Skin of body (tissue), 2 donors: ENCODE data around the gene AFF3. TPM values are rescaled to one million over a fixed set of nuclear protein-coding genes. Genes with fewer than 3 reads are reported as not detected.

Experiments
- DNase-seq: peaks from one replicate; lab custom pipeline; 2025; lab: John Stamatoyannopoulos, UW
- total RNA-seq: library from RNA; depleted of rRNA; stranded (reverse); fragments of >200 nt; gene quantifications from one replicate; pipeline ENCODE4 v1.2.3, GENCODE V29; 2014

Gene AFF3
- total RNA-seq, 1 donor from 2014 or later = 8.1 TPM

DNA sequence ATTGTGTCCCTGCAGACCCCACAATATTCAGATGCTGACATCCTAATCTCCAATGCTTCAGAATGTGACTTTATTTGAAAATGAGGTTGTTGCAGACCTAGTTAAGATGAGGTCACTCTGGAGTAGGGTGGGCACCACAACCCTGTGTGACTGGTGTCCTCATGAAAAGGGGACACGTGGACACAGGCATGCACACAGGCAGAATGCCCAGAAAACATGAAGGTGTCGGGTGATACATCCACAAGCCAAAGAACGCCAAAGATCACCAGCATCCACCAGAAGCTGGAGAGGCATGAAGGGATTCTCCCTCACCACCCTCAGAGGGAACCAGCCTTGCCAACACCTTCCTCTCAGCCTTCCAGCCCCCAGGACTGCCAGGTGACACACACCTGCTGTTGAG, 69.3 kb downstream of the AFF3 start:
- no peak for DNase-seq

DNA sequence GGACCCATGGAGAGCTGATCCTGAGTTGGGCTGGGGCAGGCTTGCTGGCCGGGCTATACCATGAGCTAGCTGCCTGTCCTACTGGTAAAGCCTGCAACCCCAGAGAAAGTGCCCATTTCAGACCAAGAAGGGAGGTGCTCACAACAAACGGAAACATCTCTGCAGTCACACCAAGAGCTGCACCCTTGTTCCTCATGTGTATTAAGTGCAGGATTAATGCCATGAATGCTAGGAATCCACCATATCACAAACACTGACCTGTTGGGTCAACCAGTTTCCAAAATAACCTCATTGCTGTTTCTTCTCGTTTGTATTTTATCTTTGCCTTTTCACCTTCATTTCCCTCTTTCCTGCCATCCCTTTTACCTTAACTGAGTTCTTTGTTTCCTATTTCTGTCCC, 69.9 kb downstream of the AFF3 start:
- no peak for DNase-seq

DNA sequence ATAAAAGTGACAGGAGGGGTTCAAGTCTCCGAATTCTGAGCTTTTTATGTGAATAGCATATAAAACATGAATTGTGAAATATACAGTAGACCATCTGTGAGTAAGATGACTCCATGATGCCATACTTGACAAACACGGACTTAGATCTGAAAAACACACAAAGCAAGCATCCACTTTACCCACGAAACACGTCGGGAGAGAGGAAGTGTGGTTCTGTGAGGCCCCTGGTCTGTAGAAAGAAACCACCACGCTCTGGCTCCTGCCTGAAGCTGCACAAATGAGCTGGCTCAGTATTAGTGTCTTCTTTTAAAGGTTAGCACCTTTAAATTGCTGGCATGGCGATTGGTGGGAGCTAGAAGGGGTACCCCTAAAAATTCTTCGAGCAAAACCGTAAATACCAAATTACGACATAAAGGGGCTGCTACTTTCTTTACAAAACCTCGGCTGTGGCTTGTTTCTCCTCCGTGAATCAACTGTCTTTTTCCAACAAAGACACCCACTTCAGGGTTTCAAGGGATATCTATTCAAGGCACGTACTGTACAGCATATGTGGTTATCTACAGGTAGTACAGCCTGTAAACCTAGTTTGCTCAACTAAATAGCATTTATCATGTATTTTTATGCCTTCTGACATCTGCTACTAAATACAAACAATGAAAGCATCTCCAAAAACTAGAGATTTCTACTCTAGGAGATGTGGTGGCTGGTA, 70.9 kb downstream of the AFF3 start:
- no peak for DNase-seq

DNA sequence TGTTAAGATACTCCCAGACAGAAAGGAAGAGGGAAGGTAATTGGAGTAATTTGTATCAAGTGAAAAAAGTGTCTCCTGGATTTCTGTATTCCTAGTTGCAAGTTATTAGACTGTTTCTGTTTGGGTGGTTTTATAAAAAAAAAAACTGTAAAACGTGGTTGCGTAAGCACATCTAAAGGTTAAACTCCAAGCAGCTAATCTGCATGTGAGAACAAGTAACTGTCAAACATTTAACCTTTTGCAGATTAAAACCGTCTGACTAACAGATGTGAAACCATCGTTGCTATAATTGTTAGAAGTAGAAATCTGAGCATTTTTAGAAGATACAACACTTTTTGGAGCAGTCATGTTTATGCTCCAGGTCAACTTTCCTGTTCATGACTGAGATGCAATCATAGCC, 72.3 kb downstream of the AFF3 start:
- DNase-seq = no peak

DNA sequence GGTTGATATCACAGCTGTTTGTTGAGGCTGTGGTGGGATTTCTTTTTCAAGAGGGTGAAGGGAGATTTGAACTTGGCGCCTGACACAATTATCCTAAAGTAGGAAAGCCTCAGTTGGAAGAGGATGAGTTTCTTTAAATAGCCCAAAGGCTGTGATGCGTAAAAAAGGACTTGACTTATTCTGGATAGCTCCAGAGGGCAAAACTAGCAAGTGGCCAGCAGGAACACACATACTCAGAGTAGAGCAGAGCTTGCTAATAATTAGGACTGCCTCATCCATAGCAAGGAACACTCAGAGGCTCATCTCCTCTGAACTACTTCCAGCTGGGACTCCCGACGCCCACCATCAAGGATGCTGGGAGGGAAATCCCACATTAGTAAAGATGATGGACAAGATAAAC, 74.0 kb downstream of the AFF3 start:
- no peak for DNase-seq

DNA sequence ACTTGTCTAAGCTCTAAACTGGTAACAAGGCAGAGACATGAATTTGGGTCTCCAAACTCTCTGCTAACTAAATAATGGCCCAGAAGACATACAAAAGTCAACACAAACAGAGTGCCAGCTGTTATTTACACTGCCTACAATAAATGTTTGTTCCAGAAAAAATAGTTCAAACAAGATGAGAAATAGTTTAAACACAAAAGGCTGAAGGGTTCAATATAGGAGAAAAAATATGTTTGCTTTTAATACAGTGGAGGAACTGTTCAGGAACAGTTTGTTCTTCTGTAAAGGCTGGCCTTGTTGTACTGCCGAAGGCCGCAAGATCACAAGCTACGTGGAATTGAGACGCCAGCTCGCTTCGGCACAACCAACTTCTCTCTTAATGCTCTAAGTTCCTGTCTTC, 74.6 kb downstream of the AFF3 start:
- no peak for DNase-seq

DNA sequence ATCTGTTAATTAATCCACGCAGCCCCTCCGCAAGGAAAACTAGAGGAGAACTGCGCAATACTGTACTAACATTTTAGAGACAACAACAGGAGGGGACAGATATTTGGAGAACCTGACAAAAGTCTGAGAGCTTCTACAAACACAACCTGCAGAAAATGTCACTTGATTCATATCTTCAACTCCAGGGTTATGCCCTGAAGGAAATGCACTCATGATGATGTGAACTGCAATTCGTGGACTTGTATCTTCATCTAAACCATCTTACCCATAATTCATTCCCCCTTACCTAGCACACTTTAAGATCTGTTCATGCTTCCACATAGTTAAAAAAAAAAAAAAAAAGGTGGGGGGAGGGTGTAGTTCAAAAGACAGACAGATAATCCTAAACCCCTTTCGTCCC, 75.5 kb downstream of the AFF3 start:
- no peak for DNase-seq

DNA sequence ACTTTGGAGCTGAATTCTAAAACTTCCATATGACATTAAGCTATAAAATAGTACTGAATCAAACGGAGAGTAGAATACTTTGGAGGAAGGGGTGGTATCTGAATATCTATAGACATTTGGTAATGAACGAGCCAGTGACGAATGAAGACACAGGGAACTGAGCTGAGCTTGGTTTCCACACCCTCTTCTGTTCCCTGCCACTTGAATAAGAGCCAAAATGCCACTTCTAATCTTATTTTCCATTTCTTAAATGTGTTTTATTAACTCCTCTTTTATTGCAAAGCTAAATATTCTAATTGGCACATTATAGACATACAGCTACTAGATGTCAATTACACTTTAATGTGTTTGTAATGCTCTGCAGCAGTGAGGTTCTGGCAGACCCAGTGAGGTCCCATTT, 76.1 kb downstream of the AFF3 start:
- DNase-seq = no peak

DNA sequence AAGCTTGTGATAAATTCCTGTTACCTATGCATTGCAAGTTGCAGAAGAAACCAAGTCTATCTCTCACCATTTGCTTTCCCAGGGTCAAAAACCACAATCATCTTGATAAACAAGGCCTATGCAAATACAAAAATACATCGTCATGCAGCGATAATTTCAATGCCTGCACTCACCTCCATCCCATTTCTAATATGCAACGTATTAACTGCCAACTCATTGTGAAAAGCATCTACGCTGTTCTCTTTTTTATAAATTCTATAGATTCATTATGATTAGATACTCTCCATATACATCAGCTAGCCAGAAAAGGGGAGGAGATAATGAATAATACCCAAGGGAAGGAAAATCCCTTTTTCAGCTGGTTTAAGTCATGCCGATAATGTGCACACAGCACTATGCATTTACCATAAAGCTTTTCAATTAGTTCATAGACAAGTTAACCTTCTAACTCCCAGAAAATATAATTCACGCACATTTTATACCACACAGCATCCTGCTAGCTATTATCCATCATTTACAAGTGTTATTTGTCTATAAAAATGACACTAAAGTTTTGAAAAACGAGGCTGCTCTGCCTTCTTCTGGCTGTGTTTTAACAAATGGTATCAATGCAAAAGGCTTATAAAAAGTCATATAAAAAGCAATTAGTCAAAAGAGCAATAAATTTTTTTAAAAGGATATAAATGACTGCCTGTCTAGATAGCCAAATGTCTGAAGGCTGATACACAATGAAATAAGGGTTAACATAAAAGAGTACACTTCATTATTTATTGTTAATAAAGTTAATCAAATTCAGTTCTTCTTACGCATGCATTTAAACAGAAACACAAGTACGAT, 77.6 kb downstream of the AFF3 start:
- no peak for DNase-seq

DNA sequence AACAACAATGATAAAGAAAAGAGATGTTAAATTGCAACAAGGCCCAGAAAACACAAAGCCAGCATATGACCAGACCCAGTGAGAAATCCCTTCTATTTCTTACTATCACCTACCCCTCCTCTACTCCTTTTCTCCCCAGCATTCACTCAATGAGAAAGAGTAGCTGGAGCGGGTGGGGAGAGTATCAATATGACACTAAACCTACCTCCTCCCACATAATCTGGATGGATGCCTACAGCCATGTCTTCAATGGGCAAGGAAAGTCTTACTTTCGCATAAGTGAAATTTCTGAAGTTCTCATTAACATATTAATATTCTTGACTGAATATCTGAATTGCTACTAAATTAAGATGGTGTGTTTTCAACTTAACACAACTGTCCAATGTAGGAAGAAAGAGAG, 78.2 kb downstream of the AFF3 start:
- no peak for DNase-seq

DNA sequence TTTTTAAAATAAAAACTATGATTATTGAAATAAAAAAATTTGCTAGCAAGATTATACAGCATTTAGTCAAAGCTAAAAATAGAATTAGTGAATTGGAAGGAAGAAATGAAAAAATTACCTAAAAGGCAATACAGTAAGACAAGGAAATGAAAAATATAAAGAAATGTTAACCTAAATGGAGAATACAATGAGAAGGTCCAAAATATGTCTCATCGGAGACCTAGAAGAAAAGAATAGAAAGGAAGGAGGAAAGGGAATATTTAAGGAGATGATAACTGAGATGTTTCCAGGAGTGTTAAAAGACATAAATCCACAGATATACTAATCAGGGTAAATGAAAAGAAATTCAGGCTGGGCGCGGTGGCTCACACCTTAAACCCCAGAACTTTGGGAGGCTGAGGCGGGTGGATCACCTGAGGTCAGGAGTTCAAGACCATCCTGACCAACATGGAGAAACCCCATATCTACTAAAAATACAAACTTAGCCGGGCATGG, 78.9 kb downstream of the AFF3 start:
- no peak for DNase-seq

DNA sequence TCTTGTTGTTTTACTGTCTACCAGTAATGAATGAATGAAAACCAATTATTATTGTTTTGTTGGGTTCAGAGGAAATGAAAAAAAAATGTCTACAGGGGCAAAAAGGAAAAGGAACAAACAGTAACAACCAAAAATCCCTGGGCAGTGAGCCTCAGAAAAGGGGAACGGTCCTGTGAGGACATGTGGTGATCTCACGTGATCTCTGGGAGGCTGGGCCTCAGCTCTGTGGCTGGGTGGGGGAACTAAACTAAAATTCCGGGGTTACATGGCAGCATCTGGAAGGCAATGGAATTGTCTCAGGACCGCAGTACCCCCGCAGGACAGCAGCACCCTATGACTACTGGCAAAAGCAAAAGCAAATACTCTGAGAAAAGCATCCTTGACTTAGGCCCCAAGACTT, 80.1 kb downstream of the AFF3 start:
- DNase-seq = no peak

DNA sequence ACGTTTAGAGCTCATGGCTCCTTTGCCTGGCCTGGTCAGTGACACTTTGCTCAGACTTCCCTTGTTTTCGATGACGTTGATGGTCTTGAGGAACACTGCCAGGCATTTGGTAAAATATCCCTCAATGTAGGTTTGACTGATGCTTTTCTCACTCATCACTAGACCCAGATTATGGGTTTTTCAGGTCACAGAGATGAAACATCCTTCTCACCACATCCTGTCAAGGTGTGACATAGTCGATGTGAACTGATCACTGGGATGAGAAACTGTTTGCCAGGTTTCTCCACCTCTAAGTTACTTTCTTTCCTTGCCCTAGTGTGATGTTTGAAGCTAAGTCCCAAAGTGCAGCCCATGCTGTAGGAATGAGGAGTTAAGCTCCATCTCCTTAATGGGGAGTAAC, 81.5 kb downstream of the AFF3 start:
- DNase-seq = no peak

DNA sequence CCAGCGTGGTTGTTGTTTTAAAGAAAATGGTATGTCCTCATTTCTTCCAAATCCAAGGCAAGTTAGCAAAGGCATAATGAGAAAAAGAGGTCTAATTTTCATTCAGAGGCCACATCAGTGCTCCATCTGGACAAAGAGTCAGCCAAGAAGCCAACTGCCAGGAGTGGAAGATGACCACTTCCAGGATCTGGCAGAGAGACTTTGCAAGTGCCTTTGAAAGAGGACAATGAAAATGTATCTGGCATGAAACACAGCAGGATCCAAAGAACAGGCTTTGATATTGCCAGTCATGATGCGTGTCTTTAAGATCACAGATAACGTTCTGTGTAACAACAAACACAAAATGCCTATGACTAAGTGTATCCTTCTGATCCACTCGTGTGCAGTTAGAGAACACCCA, 82.8 kb downstream of the AFF3 start:
- no peak for DNase-seq

DNA sequence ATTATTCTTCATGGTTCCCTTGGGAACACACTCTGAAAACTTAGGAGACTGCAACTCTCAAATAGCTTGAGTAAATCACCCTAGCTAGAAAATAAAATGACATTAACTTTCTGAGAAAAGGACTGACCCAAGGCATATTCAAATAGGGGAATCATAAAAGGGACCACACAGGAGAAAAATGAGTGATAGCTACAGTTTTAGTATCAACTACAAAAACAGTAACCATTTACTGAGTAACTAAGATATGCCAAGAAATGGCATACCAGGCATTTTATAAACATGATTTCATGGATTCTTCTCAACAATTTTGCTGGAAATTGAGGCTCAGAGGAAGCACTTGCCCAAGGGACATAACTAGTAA, 84.5 kb downstream of the AFF3 start:
- DNase-seq = peak; percentile 22

DNA sequence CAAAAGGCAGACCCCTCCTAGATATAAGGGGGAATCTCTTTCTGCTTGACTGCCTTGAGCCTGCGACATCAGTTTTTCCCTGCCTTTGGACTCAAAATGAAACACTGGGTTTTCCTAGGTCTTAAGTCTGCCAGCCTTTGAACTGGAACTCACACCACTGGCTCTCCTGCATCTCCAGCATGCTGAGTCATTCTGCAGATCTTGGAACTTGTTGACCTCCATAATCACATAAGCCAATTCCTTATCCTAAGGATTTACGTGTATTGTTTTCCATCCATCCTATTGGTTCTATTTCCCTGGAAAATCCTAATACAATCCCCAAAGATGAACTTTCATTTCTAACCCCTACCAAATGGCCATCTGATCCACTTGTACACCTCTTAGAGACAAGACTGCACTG, 88.0 kb downstream of the AFF3 start:
- DNase-seq = no peak

DNA sequence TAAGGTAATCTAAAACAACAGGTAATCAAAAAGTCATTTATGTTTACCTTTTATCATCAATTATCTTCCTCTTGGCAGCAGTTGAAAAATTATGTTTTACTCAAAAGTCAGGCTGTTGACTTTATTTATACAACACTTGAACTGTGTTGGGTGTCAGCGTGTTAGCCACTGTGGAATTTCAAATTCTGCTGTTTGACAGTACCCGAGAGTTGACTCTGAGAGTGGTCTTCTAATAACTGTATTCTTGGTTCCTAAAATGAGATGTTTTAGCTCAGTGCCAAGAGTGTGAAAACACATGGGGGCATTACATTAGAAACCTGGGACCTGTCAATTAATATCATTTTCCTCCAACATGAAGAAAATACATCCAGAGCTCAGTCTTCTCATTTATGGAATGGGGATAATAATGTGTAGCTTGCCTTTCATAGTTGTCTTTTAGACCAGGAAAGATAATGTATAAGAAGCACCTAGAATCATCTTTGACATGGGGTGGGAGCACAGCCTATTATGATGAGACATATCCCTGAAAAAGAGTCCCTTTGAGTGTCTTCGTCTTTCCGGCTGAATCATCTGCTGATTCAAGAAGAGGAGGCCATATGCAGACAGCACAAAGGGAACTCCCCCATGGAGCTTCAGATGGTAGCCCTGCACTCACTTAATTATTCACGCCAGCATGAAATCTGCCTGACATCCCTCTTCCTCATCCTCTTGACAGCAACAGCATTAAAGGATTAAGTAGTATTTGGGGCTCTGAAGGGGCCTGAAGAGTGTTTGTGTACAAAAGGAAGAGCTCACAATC, 89.1 kb downstream of the AFF3 start:
- DNase-seq = no peak

DNA sequence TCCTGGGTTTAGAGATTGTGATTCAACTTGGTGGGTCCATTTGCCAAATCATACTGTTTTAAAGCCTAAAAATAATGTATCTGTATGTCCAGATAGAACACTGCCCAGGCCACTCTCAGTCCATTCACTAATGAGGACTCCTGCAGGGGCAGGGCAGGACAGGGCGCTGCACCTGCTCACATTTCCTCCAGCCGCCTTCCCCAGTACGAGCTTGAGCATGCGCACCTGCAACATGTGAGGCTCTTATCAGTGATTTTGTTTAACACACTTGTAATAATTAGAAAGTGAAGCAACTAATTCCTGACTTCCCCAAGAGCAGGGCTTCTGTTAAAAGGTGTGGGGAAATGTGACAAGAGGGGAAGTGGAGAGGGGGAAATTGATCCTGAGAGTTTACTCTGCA, 89.7 kb downstream of the AFF3 start:
- no peak for DNase-seq

DNA sequence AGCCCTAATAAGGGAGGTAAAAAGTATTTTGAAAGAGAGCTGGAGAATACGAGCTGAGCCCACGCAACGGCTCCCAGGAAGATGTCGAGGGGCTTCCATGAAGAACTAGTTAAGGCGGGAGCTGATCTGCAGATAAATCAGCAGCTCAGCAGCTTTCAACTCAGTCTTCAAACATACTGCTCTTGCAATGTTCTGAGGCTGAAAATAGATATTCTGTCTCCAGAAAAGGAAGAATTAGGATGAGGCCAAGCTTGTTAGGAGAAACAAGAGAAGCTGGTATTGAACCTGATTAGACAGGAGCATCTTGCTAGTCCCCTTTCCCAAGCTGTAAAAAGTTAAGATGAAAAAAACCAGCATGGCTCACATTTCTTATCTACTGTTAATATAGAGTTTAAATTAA, 91.1 kb downstream of the AFF3 start:
- DNase-seq = no peak

DNA sequence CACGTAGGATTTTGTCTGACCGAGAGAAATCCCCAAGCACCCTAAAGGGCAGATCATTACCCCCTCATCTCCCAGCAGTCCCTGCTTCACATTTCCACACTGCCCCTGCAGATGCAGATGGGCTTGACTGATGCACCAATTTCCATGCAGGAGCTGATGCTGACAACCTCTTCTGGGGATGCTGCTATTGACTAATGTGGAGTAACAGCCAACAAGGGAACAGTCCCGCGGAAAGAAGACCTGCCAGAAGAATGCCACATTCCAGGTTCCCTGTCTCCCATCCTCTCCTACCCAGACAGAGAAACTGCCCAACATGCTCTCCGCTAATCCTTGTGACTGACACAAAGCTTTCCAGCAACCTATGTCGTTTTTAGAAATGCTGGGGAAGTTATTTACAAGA, 91.7 kb downstream of the AFF3 start:
- DNase-seq = no peak

DNA sequence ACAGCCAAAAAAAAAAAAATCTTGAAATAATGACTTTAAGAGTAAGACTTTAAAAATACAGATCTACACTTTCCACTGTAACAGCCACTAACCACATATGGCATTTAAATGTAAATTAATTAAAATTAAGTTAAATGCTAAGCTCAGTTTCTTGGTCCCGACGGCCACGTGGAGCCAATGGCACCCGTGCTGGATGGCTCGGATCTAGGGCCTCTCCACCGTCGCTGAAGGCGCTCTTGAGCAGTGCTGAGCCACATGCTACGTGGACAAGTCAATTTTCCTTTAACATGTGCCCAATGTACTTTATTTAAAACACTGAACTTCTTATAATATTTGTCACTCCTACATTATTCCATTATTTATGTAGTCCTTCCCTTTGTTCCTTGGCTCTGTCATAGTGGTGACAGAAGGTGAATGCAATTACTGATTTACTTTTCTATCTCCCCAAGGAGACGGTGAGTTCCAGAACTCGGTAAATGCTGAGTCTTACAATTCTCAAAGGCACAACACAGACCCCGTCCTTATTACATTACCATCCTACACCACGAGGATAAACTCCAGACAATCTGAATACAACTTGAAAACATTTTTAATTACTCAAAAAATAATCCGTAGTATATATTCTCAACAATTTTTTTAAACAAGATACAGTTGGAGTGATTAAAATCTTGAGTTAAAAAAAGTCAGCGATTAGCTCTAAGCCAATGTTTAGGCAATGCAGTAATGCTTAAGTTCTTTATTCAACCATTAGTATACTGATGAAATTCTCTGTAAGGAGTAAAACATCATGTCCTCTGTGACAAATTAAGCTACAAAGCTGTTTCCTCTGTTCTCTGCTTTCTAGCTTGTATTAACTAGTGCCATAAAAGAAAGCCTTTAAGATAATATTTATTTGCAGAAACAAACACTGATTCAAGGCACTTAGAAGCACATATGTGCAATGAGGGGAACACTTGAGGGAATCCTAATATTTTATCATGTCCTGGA, 95.1 kb downstream of the AFF3 start:
- DNase-seq = no peak
